ENCODE data around the gene OR10V1. TPM values are rescaled to one million over a fixed set of nuclear protein-coding genes. Genes with fewer than 3 reads are reported as not detected.

The OR10V1 gene
- total and polyA plus RNA-seq, 9 of the 15 experiments (the other 6 are each of a cell fraction or from before 2014, with no cell fraction given): not detected

DNA sequence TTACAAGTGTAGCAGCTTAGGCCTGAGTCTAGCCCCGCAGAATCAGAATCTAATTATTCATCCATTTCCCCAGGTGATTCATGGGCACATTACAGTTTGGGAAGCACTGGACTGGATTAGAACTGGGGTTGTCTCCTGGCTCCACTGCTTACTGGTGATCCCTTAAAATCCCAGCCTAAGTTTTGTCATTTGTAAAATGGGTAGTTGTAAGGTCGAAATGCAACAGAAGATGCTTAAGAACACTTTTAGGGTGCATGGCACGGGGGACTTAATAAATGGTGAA, 42.9 kb upstream of the OR10V1 start:
- no peak for ATAC-seq
- POLR2A ChIA-PET: interaction anchor here (0.7 to 4.0 kb wide), 7 partner anchors 10 to 218 kb away, joined by 3 to 32 read pairs (median 6); no protein-coding TSS in a partner anchor

More for the DNA sequence above, 42.9 kb upstream of the OR10V1 start:
- H2AFZ ChIP-seq (ENCODE audit: low read depth, low read length): no peak overlapping the region; the same call in 1 of the 2 replicates
- FAIRE-seq (no peak), DNase-seq (ENCODE audit: extremely low read depth in 1 of 4, low spot score in 3 of 4) (no peak)
- peaks cover 32% of the 10 kb centered on the region; the same call in 1 of the 3 replicates for H3K36me3 ChIP-seq (ENCODE audit: control insufficient read depth, insufficient read depth, low read length)
- H3K4me2 ChIP-seq (ENCODE audit: insufficient read depth, low read length): peak overlapping the region; percentile 94
- BruUV-seq (replicated peaks): no TSS peak
- H3K9ac ChIP-seq (ENCODE audit: insufficient read depth in 1 of 2, low read depth in 2 of 2, low read length in 2 of 2): peak overlapping the region; percentile 62 to 84
- H3K27ac ChIP-seq (ENCODE audit: extremely low read depth, low read depth, low read length): peak overlapping the region; percentile 88
- CTCF ChIA-PET (ENCODE audit: low intra/inter-chr PET ratio): interaction anchor here (0.7 kb wide), 1 partner anchor 46 kb away, joined by 4 read pairs; no protein-coding TSS in a partner anchor
- H3K9me3 ChIP-seq (replicated peaks; ENCODE audit: control insufficient read depth, insufficient read depth, low read depth, low read length): no peaks in the 10 kb centered on the region
- peak overlapping the region; percentile 94 for H3K4me3 ChIP-seq
- intact Hi-C loops (cut with micrococcal nuclease): loop anchor here (5.0 to 10.0 kb wide), 2 partner anchors 204 to 298 kb away; partner anchors contain the start of gene MS4A3
- H3K9me1 ChIP-seq (ENCODE audit: control insufficient read depth, insufficient read depth, low read length): peaks cover 3% of the 10 kb centered on the region
- H3K27me3 ChIP-seq (ENCODE audit: control insufficient read depth in 2 of 2, insufficient read depth in 2 of 2, low read length in 2 of 2): no peaks in the 10 kb centered on the region
- 7% methylated on average over 3 of the region's 3 CpGs for WGBS (ENCODE audit: insufficient coverage, low coverage, missing lambda C conversion rate)
- H3K79me2 ChIP-seq (ENCODE audit: control insufficient read depth, insufficient read depth, low read length): peaks cover 64% of the 10 kb centered on the region
- TF ChIP-seq HINFP (tag; conservative IDR thresholded peaks at IDR 0.05; ENCODE audit: low read depth): no peak
- TF ChIP-seq TOE1 (IDR thresholded peaks at IDR 0.05; ENCODE audit: borderline replicate concordance): no peak
- TF ChIP-seq TOE1 (CRISPR knock-in tag; IDR thresholded peaks at IDR 0.05; ENCODE audit: borderline replicate concordance, low read depth): 0 out of 2 replicates have a peak, but pooled peaks have one; percentile 29
- peak in 1 of 2 experiments; percentile 56; a peak in 1 of 4 replicates for TF ChIP-seq SIN3A (IDR thresholded peaks at IDR 0.05; ENCODE audit: borderline replicate concordance in 2 of 2, control insufficient read depth in 1 of 2, low read depth in 2 of 2, low read length in 2 of 2)
- in situ Hi-C loops (cut with MboI): loop anchor here (5.0 kb wide), 1 partner anchor 46 kb away; no protein-coding TSS in a partner anchor
- H4K20me1 ChIP-seq (replicated peaks; ENCODE audit: control insufficient read depth, insufficient read depth, low read length): peaks cover 14% of the 10 kb centered on the region
- H3K4me1 ChIP-seq (replicated peaks in 1 of 2; ENCODE audit: control insufficient read depth in 2 of 2, insufficient read depth in 2 of 2, low read length in 2 of 2): peaks cover 19 to 33% of the 10 kb centered on the region in 2 experiments; a peak in 4 of 5 replicates
